HG03175 (cell line): ENCODE data around the gene ITIH4.
"Not testable (repeated sequence)": the region's sequence is repeated elsewhere in the genome, so short reads cannot be mapped to it uniquely, and the experiment has no call there.

Experiments used
- ATAC-seq: cut with Tn5 transposase; IDR thresholded peaks from one replicate; pipeline ENCODE4 v1.9.1; 2021; ENCODE audit warnings: mild to moderate bottlenecking, moderate library complexity; ENCODE audit not compliant: unreplicated experiment

The ITIH4 gene

DNA sequence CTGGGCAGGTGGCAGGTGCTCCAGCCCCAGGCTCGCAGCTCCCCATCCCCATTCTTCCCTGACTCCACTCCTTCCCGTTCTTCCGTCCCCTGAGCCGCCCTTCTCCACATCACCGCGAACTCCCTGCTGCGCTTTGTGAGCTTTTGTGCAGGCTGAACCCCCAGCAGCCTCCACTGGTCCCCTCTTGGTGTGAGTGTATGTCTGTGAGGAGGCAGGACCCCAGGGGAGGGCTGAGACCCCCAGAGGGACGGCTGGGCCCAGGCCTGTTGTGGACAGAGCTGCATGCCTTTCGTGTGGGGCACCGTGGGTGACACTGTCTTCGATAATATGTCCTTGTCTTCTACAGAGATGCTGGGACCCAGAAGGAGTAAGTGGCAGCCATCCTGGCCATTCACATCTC lies 43.2 kb downstream of the ITIH4 start:
- no peak for ATAC-seq

GRCh38 chr3:52786330-52787215 lies 43.9 kb downstream of the ITIH4 start:
- no peak for ATAC-seq

DNA sequence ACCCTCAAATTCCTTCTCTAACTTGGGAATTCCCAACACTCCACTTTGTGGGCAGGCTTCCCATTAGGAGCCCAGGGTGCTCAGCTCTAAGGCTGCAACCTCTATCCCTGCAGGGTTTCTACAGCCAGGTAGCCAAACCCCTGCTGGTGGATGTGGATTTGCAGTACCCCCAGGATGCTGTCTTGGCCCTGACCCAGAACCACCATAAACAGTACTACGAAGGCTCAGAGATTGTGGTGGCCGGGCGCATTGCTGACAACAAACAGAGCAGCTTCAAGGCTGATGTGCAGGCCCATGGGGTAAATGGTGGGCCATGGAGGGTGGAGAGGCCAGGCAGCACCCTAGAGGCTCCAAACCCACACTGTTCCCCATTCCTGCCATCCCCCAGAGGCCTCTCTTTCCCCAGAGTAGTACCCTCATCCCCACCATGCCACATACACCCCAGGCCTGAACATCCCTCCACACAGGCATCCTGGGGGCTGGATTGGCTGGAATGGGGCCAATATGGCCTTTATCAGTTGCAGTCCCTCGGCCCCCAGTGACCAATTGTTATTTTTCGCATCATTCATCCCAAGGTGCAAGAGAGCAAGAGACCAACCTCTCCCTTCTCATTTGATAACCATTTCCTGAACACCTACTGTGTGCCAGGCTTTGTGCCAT lies 45.4 kb downstream of the ITIH4 start:
- ATAC-seq, result no peak

GRCh38 chr3:52784021-52784621 lies 46.4 kb downstream of the ITIH4 start:
- ATAC-seq, result no peak

DNA sequence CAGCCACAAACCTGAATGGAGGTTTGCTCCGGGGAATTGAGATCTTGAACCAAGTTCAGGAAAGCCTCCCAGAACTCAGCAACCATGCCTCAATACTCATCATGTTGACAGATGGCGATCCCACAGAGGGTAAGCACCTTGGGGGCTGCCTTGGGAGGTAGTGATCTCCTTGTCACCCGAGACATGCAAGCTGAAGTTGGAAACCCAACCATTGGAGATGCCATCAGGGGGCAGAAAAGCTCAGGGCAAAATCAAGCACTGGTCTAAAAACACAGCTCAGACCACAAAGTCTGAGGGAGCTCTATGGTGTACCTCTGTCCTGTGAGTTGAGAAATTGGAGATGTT lies 47.3 kb downstream of the ITIH4 start:
- ATAC-seq, result no peak

DNA sequence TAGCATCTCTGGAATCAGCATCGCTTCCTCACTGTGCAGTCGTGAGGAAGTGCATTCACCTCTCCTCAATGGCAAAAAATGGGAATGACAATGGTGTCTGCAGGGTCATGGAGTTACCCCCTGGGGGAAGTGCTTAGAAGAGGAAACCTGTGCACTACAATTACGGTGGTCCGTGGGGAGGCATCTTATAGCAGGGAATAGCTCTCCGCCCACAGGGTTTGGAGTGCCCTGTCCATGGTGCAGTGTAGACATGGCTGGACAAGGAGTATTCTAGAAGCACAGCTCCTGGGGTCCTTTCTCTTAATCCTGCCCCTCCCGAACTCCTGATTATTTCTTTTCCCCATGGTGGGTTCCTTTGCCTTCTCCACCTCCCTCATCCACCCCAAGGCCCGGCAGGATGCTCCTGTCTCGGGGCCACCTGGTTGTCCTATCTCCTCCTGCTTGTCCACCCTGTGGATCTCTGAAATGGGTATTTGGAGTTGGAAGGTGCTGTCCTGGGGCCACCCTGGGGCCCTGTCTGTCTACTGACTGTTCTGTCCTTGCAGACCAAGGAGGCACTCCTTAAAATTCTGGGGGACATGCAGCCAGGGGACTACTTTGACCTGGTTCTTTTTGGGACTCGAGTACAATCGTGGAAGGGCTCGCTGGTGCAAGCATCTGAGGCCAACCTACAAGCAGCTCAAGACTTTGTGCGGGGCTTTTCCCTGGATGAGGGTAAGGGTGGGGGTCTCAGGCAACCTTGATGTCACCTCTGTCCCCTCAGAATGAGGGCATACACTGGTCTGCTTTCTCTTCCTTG lies 47.9 kb downstream of the ITIH4 start:
- no peak for ATAC-seq

DNA sequence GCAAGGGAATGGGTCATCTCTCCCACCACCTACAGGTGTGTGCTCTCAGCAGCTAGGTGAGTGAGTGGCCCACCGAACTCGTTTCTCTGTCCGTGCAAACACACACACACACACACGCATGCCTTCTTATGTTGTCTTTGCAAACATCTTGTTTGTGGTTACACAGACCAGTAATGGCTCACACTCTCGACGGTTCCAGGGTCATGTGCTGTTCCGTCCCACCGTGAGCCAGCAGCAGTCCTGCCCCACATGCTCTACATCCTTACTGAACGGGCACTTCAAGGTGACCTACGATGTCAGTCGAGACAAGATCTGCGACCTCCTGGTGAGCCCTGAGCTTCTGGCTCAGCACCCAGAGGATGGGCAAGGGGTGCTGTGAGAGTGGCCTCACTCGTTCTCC lies 48.7 kb downstream of the ITIH4 start:
- no peak for ATAC-seq

DNA sequence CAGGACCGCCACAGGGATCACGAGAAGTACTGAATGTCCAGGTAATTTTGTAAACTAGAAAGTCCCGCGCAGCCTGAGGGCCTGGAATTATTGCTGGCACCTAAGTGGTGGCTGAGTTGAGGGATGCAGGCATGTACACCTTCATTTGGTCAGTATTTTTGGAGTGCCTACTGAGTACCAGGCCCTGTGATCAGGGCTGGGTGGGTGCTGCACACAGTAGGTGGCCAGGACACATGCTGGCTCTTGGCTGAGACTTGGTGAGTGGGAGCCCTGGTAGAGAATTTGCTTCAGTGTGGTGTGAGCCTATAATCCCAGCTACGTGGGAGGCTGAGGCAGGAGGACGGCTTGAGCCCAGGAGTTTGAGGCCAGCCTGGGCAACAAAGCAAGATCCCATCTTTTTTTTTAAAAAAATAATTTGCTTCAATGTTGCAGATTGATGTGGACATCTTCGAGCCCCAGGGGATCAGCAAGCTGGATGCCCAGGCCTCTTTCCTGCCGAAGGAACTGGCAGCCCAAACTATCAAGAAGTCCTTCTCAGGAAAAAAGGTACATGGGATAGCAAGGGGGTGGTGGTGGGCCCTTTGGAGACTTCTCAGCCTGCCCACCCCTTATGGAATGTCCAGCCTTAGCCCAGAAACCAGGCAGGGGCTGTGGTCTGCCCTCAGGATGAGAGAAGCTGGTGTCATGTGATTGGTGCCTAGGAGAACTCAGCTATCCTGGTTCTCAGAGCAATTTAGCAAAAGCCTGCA lies 50.5 kb downstream of the ITIH4 start:
- ATAC-seq, result no peak

GRCh38 chr3:52779011-52779836 lies 51.2 kb downstream of the ITIH4 start:
- ATAC-seq, result peak; percentile 71

- no peak for ATAC-seq
Measured at GRCh38 chr3:52777959-52778805, 52.3 kb downstream of the ITIH4 start.

DNA sequence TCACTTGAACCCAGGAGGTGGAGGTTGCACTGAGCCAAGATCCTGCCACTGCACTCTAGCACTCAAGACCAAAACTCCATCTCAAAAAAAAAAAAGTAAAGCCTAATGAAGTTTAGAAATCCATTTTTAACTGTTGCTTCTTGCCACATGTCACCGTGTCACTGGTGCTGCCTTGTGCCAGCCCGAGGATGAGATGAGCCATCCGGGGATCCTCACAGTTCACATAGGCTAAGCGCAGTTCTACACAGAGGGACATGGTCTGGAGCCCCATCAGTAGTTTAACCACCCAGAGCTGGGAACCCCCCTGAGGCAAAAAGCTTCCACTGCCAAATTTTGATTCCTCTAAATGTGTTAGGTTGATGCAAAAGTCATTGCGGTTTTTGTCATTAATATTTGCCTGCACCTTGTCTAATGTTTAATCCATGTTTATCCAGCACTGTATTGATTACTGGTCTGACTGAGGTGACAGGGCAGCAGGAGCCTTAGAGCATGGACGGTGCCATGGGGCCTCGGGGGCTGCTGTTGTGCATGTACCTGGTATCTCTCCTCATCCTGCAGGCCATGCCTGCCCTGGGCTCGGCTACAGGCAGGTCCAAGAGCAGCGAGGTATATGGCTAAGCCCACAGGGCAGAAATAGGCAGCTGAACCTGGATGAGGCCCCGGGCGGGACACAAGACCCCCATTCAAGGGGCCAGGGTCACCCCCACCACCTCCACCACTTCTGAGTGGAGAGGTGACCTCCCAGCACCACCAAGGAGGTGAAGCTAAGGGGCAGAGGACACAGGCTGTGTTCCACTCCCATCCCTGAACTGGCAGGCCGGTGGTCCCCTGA lies 53.1 kb downstream of the ITIH4 start, which contains the start of gene ITIH1:
Gene ITIH1, plus strand, starts transcription at position 473 of the 832 bp plus-strand sequence. Its CDS starts 17 bp downstream, at position 490.
- no peak for ATAC-seq

DNA sequence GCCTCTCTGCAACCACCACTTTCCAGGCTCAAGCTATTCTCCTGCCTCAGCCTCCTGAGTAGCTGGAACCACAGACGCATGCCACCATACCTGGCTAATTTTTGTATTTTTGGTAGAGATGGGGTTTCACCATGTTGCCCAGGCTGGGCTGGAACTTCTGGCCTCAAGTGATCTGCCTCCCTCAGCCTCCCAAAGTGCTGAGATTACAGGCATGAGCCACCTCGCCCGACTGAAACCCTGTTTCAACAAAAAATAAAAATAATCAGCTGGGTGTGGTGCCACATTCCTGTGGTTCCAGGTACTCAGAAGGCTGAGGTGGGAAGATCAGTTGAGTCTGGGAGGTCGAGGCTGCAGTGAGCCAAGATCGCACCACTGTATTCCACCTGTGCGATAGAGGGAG lies 54.0 kb downstream of the ITIH4 start:
- ATAC-seq, result not testable (repeated sequence)

GRCh38 chr3:52775877-52776276 lies 54.6 kb downstream of the ITIH4 start:
- no peak for ATAC-seq

GRCh38 chr3:52774901-52775864 lies 55.3 kb downstream of the ITIH4 start:
- no peak for ATAC-seq

DNA sequence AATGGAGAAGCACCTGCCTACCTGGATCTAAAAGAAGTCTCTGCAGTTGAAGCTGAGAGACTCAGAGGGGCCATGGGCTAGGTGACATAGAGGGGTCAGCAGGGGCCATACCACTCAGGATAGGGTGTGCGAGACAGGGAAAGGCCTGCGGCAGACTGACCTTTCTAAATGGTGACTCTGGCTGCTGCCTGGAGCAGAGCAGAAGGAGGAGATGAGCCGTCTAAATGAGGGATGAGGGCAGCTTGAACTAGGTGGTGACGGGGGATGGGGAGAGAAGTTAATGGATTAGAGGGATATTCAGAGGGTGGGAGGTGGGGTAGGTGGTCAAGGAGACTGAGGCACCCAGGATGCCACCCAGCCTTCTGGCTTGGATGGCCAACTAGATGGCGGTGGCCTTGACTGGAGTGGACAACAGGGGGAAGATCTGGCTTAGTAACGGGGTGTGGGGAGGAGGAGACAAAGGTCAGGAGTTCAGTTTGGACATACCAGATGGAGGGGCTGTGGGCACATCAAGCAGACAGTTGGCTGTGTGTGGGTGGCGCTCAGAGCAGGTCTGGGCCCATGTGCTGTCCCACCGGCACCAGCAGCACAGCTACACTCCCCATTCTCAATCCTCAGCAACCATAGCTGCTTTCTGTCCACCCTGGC lies 56.3 kb downstream of the ITIH4 start:
- no peak for ATAC-seq
